SU-DHL-6 (cell line): ENCODE data around the gene GRAMD2B.
"Not testable (repeated sequence)": the region's sequence is repeated elsewhere in the genome, so short reads cannot be mapped to it uniquely, and the experiment has no call there.

Experiments used
- H2AFZ ChIP-seq: fragments of 200-600 bp; sonication (generic); 2 replicates; pipeline ENCODE4 v1.6.1; 2014; ENCODE audit warnings: low read depth, mild to moderate bottlenecking, moderate library complexity, mixed read lengths, antibody characterized with exemption, low read length; ENCODE audit not compliant: severe bottlenecking
- H3F3A ChIP-seq: fragments of 200-600 bp; shearing (Covaris generic); 2 replicates; pipeline ENCODE4 v1.6.0; 2016; ENCODE audit warnings: antibody characterized with exemption, mild to moderate bottlenecking; ENCODE audit not compliant: insufficient read depth
- H3K27ac ChIP-seq: fragments of 200-600 bp; sonication (generic); 2 replicates; pipeline ENCODE4 v1.5.1; 2016; ENCODE audit warnings: low read depth, mild to moderate bottlenecking, low read length, moderate library complexity, mixed read lengths
- H3K27me3 ChIP-seq: fragments of 200-600 bp; sonication (generic), shearing (Covaris generic); 2 replicates; pipeline ENCODE4 v1.6.0; 2014; ENCODE audit warnings: mild to moderate bottlenecking, low read length
- H3K36me3 ChIP-seq: fragments of 200-600 bp; sonication (generic); 2 replicates; pipeline ENCODE4 v1.6.1; 2014; ENCODE audit warnings: mild to moderate bottlenecking, low read length, mixed read lengths
- H3K4me2 ChIP-seq: fragments of 300-600, 200-600 bp; shearing (Covaris generic), sonication (generic); 2 replicates; pipeline ENCODE4 v1.6.0; 2014; ENCODE audit warnings: low read length, low read depth, mild to moderate bottlenecking; ENCODE audit not compliant: poor library complexity, severe bottlenecking
- H3K4me3 ChIP-seq: fragments of 200-600 bp; sonication (generic); 2 replicates; pipeline ENCODE4 v1.5.1; 2014; ENCODE audit warnings: antibody characterized with exemption, low read length, mild to moderate bottlenecking, mixed read lengths; ENCODE audit not compliant: insufficient read depth, poor library complexity, severe bottlenecking
- H3K79me2 ChIP-seq: fragments of 200-600 bp; sonication (generic); 2 replicates; pipeline ENCODE4 v1.6.1; 2014; ENCODE audit warnings: mild to moderate bottlenecking, low read length, moderate library complexity; ENCODE audit not compliant: insufficient read depth
- H3K9ac ChIP-seq: fragments of 200-600 bp; sonication (generic); 2 replicates; pipeline ENCODE4 v1.7.0; 2014; ENCODE audit warnings: mild to moderate bottlenecking, low read length
- H3K9me2 ChIP-seq: fragments of 200-600 bp; sonication (generic); replicated peaks from 2 replicates; pipeline ENCODE4 v1.6.1; 2014; ENCODE audit warnings: low read length; ENCODE audit not compliant: insufficient read depth
- H3K9me3 ChIP-seq: fragments of 200-600 bp; sonication (generic); 2 replicates; pipeline ENCODE4 v1.6.1; 2014; ENCODE audit warnings: low read length, mixed read lengths; ENCODE audit not compliant: insufficient read depth
- H4K20me1 ChIP-seq: fragments of 200-600 bp; sonication (generic); 2 replicates; pipeline ENCODE4 v1.6.1; 2014; ENCODE audit warnings: low read depth, mild to moderate bottlenecking, antibody characterized with exemption, low read length, moderate library complexity, mixed read lengths
- CTCF ChIP-seq: fragments of 200-600 bp; sonication (generic); IDR thresholded peaks from one replicate; pipeline ENCODE4 v1.5.1; 2017; ENCODE audit warnings: antibody characterized with exemption, mild to moderate bottlenecking, low read length, moderate library complexity; ENCODE audit not compliant: insufficient read depth, poor library complexity, severe bottlenecking
- EZH2phosphoT487 ChIP-seq: fragments of 200-600 bp; sonication (generic), shearing (Covaris generic); conservative IDR thresholded peaks from 2 replicates; pipeline ENCODE4 v1.6.1; 2018; ENCODE audit warnings: mild to moderate bottlenecking, antibody characterized with exemption, low read length, moderate library complexity, mixed read lengths

Gene GRAMD2B

DNA sequence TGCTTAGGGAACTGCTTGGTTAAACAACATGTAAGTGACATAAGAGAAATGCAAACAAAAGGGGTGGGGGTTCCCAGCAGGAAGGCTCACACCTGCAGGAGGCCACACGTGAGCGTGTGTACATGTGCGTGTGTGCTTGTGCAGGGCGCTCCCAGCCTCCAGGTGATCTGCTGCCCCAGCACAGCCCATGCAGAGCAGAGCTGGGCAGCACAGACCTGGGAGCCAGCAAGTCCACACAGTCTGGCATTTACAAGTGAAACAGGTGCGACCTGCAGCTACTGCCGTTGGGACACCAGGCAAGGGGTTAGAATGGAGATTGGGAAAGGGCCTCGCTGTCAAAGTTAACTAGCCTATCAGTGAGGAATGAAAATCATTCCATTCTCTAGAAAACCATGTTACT lies 41.8 kb downstream of the GRAMD2B start:
- Histone ChIP-seq H2AFZ (no peak overlapping the region), H3K27me3 (no peaks in the 10 kb centered on the region), H3K9me3 (no peaks in the 10 kb centered on the region), H4K20me1 (no peaks in the 10 kb centered on the region), H3K27ac (no peak overlapping the region), H3K4me2 (no peak overlapping the region), H3K9me2 (no peaks in the 10 kb centered on the region), H3K36me3 (no peaks in the 10 kb centered on the region), H3K4me3 (no peak overlapping the region), H3K79me2 (no peaks in the 10 kb centered on the region), H3K9ac (no peak overlapping the region), H3F3A (no peaks in the 10 kb centered on the region)
- no peak for TF ChIP-seq CTCF
- TF ChIP-seq EZH2phosphoT487, result no peak

GRCh38 chr5:126468091-126468490 lies 44.9 kb downstream of the GRAMD2B start:
- Histone ChIP-seq H3K27ac (no peak overlapping the region), H4K20me1 (no peaks in the 10 kb centered on the region), H3F3A (no peaks in the 10 kb centered on the region), H3K4me2 (no peak overlapping the region), H3K27me3 (no peaks in the 10 kb centered on the region), H3K4me3 (no peak overlapping the region), H3K36me3 (no peaks in the 10 kb centered on the region), H3K9me3 (no peaks in the 10 kb centered on the region), H3K9ac (no peak overlapping the region), H3K9me2 (no peaks in the 10 kb centered on the region), H3K79me2 (no peaks in the 10 kb centered on the region), H2AFZ (no peak overlapping the region)
- TF ChIP-seq EZH2phosphoT487 (no peak), CTCF (no peak)

DNA sequence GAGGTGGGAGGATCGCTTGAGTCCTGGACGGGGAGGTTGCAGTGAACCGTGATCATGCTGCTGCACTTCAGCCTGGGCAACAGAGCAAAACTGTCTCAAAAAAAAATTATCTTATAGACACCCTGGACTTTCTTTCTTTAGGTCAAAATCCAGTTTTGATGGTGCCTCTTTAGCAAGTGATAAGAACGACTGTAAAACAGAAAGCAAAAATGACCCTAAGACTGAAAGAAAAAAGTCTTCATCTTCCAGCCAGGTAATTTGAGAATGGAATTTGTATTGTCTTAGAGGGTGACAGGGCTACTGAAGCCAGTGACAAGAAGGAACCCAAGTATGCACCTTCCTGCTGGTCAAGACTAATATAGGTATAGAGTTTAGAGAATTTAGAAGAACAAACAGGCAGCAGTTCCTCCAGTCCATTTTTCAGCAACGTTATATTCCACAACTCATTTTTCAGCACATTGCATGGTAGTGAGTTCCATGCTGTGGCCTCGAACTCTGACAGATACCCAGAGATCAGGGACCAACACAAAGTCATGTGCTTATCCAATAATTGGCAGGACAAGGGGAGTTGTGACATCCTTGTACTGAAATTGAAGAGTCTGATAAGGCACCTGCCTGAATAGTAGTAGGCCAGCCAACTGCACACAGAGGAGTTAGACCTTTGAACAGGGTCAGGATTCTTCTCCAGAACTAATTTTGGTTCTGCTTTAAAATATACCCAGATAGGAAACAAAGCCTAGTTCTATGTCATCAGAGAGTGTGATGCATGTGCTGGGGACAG lies 46.5 kb downstream of the GRAMD2B start:
- no peaks in the 10 kb centered on the region for H3K36me3 ChIP-seq
- no peak overlapping the region for H3K9ac ChIP-seq
- no peak overlapping the region for H3K4me3 ChIP-seq
- no peaks in the 10 kb centered on the region for H3K79me2 ChIP-seq
- no peaks in the 10 kb centered on the region for H4K20me1 ChIP-seq
- no peak overlapping the region for H2AFZ ChIP-seq
- no peaks in the 10 kb centered on the region for H3K9me2 ChIP-seq
- H3K9me3 ChIP-seq, result no peaks in the 10 kb centered on the region
- no peaks in the 10 kb centered on the region for H3K27me3 ChIP-seq
- H3F3A ChIP-seq, result no peaks in the 10 kb centered on the region
- H3K27ac ChIP-seq, result no peak overlapping the region
- no peak for TF ChIP-seq EZH2phosphoT487
- TF ChIP-seq CTCF, result no peak
- no peak overlapping the region for H3K4me2 ChIP-seq

- H3K9me3 ChIP-seq, H3K27ac ChIP-seq, H3K9ac ChIP-seq: not testable (repeated sequence)
These were observed 47.3 kb downstream of the GRAMD2B start for GRCh38 chr5:126470529-126470928.

More at GRCh38 chr5:126470529-126470928, 47.3 kb downstream of the GRAMD2B start:
- not testable (repeated sequence) for H3K4me2 ChIP-seq, H3K9me2 ChIP-seq, H2AFZ ChIP-seq, H4K20me1 ChIP-seq, H3K27me3 ChIP-seq, H3K4me3 ChIP-seq, H3K79me2 ChIP-seq, H3F3A ChIP-seq, H3K36me3 ChIP-seq
